Measurements from ENCODE around the gene PSMD1.

DNA sequence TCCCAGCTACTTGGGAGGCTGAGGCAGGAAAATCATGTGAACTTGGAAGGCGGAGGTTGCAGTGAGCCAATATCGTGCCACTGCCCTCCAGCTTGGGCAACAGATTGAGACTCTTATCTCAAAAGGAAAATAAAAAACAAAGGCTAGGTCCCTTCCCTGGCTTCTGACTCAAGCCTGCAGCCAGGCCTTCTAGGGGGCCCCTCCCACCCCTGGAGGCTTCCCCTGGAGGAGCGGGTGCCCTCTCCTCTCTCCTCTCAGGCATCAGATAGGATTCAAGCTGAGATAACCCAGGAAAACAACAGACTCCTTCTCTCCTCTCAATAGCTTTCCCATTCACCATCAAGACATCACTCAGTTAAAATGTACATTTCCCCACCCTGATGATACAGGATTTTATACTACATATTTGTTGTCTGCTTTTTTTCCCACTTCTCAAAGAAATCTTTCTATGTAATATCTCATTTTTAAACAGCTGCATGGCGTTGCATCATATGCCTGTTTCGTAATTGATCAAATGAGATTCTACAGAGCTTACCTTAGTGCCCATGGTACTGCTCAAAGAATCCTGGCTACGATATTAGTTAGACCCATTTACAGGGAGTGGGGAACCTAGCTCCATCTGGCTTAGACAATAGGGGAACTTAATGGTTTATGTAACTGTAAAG lies 40.0 kb upstream of the PSMD1 start:
- TF ChIP-seq, protein P1, sequence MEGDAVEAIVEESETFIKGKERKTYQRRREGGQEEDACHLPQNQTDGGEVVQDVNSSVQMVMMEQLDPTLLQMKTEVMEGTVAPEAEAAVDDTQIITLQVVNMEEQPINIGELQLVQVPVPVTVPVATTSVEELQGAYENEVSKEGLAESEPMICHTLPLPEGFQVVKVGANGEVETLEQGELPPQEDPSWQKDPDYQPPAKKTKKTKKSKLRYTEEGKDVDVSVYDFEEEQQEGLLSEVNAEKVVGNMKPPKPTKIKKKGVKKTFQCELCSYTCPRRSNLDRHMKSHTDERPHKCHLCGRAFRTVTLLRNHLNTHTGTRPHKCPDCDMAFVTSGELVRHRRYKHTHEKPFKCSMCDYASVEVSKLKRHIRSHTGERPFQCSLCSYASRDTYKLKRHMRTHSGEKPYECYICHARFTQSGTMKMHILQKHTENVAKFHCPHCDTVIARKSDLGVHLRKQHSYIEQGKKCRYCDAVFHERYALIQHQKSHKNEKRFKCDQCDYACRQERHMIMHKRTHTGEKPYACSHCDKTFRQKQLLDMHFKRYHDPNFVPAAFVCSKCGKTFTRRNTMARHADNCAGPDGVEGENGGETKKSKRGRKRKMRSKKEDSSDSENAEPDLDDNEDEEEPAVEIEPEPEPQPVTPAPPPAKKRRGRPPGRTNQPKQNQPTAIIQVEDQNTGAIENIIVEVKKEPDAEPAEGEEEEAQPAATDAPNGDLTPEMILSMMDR (IDR thresholded peaks at IDR 0.05) = no peak
- TF ChIP-seq POLR2A (IDR thresholded peaks at IDR 0.05) = no peak
- no peak for TF ChIP-seq EP300 (IDR thresholded peaks at IDR 0.05)
